ENCODE measurements around the gene EIF4E1B.

DNA sequence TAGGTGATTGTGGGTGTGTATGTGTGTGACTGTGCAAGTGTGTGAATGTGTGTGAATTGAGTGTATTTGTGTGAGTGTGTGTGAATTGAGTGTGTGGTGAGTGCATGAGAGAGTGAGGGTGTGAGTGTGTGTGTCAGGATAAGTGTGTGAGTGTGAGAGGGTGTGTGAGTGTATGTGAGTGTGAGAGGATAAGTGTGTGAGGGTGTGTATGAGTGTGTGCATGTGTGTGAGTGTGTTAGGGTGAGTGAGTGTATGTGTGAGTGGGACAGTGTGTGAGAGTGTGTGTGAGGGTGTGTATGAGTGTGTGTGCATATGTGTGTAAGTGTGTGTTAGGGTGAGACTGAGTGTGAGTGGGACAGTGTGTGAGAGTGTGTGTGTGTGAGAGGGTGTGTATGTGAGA lies 42.2 kb upstream of the EIF4E1B start:
- TF ChIP-seq, protein P1, sequence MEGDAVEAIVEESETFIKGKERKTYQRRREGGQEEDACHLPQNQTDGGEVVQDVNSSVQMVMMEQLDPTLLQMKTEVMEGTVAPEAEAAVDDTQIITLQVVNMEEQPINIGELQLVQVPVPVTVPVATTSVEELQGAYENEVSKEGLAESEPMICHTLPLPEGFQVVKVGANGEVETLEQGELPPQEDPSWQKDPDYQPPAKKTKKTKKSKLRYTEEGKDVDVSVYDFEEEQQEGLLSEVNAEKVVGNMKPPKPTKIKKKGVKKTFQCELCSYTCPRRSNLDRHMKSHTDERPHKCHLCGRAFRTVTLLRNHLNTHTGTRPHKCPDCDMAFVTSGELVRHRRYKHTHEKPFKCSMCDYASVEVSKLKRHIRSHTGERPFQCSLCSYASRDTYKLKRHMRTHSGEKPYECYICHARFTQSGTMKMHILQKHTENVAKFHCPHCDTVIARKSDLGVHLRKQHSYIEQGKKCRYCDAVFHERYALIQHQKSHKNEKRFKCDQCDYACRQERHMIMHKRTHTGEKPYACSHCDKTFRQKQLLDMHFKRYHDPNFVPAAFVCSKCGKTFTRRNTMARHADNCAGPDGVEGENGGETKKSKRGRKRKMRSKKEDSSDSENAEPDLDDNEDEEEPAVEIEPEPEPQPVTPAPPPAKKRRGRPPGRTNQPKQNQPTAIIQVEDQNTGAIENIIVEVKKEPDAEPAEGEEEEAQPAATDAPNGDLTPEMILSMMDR (IDR thresholded peaks at IDR 0.05; ENCODE audit: poor library complexity, severe bottlenecking), result no peak
- no peak for TF ChIP-seq EP300 (conservative IDR thresholded peaks at IDR 0.05; ENCODE audit: poor library complexity, severe bottlenecking)
- TF ChIP-seq POLR2AphosphoS5 (IDR thresholded peaks at IDR 0.05), result no peak
- no peak for TF ChIP-seq SMC3 (conservative IDR thresholded peaks at IDR 0.05; ENCODE audit: poor library complexity)
- TF ChIP-seq TAF1 (IDR thresholded peaks at IDR 0.05; ENCODE audit: low read depth), result no peak
- no peak for TF ChIP-seq RAD21 (conservative IDR thresholded peaks at IDR 0.05)
- TF ChIP-seq EZH2 (IDR thresholded peaks at IDR 0.05; ENCODE audit: borderline replicate concordance, insufficient read depth, low read length, poor library complexity, severe bottlenecking), result no peak
- TF ChIP-seq MXI1 (conservative IDR thresholded peaks at IDR 0.05; ENCODE audit: poor library complexity, severe bottlenecking), result no peak
- TF ChIP-seq, protein P2, sequence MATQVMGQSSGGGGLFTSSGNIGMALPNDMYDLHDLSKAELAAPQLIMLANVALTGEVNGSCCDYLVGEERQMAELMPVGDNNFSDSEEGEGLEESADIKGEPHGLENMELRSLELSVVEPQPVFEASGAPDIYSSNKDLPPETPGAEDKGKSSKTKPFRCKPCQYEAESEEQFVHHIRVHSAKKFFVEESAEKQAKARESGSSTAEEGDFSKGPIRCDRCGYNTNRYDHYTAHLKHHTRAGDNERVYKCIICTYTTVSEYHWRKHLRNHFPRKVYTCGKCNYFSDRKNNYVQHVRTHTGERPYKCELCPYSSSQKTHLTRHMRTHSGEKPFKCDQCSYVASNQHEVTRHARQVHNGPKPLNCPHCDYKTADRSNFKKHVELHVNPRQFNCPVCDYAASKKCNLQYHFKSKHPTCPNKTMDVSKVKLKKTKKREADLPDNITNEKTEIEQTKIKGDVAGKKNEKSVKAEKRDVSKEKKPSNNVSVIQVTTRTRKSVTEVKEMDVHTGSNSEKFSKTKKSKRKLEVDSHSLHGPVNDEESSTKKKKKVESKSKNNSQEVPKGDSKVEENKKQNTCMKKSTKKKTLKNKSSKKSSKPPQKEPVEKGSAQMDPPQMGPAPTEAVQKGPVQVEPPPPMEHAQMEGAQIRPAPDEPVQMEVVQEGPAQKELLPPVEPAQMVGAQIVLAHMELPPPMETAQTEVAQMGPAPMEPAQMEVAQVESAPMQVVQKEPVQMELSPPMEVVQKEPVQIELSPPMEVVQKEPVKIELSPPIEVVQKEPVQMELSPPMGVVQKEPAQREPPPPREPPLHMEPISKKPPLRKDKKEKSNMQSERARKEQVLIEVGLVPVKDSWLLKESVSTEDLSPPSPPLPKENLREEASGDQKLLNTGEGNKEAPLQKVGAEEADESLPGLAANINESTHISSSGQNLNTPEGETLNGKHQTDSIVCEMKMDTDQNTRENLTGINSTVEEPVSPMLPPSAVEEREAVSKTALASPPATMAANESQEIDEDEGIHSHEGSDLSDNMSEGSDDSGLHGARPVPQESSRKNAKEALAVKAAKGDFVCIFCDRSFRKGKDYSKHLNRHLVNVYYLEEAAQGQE (IDR thresholded peaks at IDR 0.05; ENCODE audit: borderline replicate concordance), result no peak

All from neural cell (in vitro differentiated cells).